ENCODE data around the gene CHRDL2. TPM values are rescaled to one million over a fixed set of nuclear protein-coding genes. Genes with fewer than 3 reads are reported as not detected.

Gene CHRDL2
- total RNA-seq, 1 donor from 2014 or later, result 1.4 TPM

- Mint-ChIP-seq H3K27me3 (peaks cover 7% of the 10 kb centered on the region), H3K36me3 (no peaks in the 10 kb centered on the region), H3K27ac (no peak overlapping the region), H3K4me3 (no peak overlapping the region), H3K4me1 (ENCODE audit: unreplicated experiment) (no peaks in the 10 kb centered on the region), H3K9me3 (no peaks in the 10 kb centered on the region)
- TF ChIP-seq CTCF (conservative IDR thresholded peaks at IDR 0.05), result no peak
- no peak for DNase-seq (ENCODE audit: extremely low spot score, unreplicated experiment)
Observed at GRCh38 chr11:74687237-74688023, 43.8 kb downstream of the CHRDL2 start.

- Mint-ChIP-seq H3K27ac (no peak overlapping the region), H3K4me1 (ENCODE audit: unreplicated experiment) (no peaks in the 10 kb centered on the region), H3K9me3 (no peaks in the 10 kb centered on the region), H3K4me3 (no peak overlapping the region), H3K27me3 (peaks cover 9% of the 10 kb centered on the region), H3K36me3 (no peaks in the 10 kb centered on the region)
- TF ChIP-seq CTCF (conservative IDR thresholded peaks at IDR 0.05), result no peak
- no peak for DNase-seq (ENCODE audit: extremely low spot score, unreplicated experiment)
Observed at GRCh38 chr11:74686792-74687191, 44.4 kb downstream of the CHRDL2 start.

- DNase-seq (ENCODE audit: extremely low spot score, unreplicated experiment), result no peak
- H3K36me3 Mint-ChIP-seq, result no peaks in the 10 kb centered on the region
- no peak overlapping the region for H3K27ac Mint-ChIP-seq
- TF ChIP-seq CTCF (conservative IDR thresholded peaks at IDR 0.05), result no peak
- no peaks in the 10 kb centered on the region for H3K4me1 Mint-ChIP-seq (ENCODE audit: unreplicated experiment)
- H3K9me3 Mint-ChIP-seq, result no peaks in the 10 kb centered on the region
- no peak overlapping the region for H3K4me3 Mint-ChIP-seq
- H3K27me3 Mint-ChIP-seq, result peaks cover 9% of the 10 kb centered on the region
Observed at GRCh38 chr11:74685905-74686304, 45.3 kb downstream of the CHRDL2 start.

- no peaks in the 10 kb centered on the region for H3K36me3 Mint-ChIP-seq
- H3K9me3 Mint-ChIP-seq, result no peaks in the 10 kb centered on the region
- TF ChIP-seq CTCF (conservative IDR thresholded peaks at IDR 0.05), result no peak
- H3K27ac Mint-ChIP-seq, result no peak overlapping the region
- H3K4me1 Mint-ChIP-seq (ENCODE audit: unreplicated experiment), result no peaks in the 10 kb centered on the region
- H3K27me3 Mint-ChIP-seq, result peaks cover 9% of the 10 kb centered on the region
- no peak for DNase-seq (ENCODE audit: extremely low spot score, unreplicated experiment)
- peak overlapping the region; percentile 5 for H3K4me3 Mint-ChIP-seq
Observed at GRCh38 chr11:74685338-74685737, 45.9 kb downstream of the CHRDL2 start.

GRCh38 chr11:74684661-74685060, 46.6 kb downstream of the CHRDL2 start:
- Mint-ChIP-seq H3K4me1 (ENCODE audit: unreplicated experiment) (no peaks in the 10 kb centered on the region), H3K36me3 (no peaks in the 10 kb centered on the region), H3K27ac (no peak overlapping the region), H3K27me3 (peaks cover 9% of the 10 kb centered on the region), H3K9me3 (no peaks in the 10 kb centered on the region), H3K4me3 (no peak overlapping the region)
- DNase-seq (ENCODE audit: extremely low spot score, unreplicated experiment), result no peak
- TF ChIP-seq CTCF (conservative IDR thresholded peaks at IDR 0.05), result no peak

Measured in type B pancreatic cell (in vitro differentiated cells).